ENCODE data around the gene NPAS3.

DNA sequence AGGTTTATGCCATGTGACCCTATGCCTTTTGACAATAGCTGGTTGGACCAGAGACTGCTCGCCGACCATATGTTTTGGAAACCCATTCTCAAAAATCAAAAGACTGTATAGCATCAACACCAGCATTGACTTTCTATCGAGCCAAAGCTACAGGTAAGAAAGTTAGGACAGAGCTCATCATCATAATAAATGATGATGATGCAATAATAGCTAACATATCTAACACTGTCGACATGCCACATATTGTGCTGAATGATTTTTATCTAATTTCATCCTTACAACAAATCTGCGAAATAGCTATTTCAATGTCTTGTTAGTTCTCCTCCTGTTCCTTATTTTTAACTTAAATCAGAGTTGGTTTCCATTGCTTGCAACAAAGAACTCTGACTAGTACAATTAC is 909.3 kb downstream of the NPAS3 start:
- TF ChIP-seq, protein P1, sequence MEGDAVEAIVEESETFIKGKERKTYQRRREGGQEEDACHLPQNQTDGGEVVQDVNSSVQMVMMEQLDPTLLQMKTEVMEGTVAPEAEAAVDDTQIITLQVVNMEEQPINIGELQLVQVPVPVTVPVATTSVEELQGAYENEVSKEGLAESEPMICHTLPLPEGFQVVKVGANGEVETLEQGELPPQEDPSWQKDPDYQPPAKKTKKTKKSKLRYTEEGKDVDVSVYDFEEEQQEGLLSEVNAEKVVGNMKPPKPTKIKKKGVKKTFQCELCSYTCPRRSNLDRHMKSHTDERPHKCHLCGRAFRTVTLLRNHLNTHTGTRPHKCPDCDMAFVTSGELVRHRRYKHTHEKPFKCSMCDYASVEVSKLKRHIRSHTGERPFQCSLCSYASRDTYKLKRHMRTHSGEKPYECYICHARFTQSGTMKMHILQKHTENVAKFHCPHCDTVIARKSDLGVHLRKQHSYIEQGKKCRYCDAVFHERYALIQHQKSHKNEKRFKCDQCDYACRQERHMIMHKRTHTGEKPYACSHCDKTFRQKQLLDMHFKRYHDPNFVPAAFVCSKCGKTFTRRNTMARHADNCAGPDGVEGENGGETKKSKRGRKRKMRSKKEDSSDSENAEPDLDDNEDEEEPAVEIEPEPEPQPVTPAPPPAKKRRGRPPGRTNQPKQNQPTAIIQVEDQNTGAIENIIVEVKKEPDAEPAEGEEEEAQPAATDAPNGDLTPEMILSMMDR (IDR thresholded peaks at IDR 0.05), result no peak
- no peak for TF ChIP-seq POLR2A (IDR thresholded peaks at IDR 0.05)
- TF ChIP-seq POLR2AphosphoS5 (IDR thresholded peaks at IDR 0.05), result no peak
